ENCODE measurements around the gene ZNF343.

DNA sequence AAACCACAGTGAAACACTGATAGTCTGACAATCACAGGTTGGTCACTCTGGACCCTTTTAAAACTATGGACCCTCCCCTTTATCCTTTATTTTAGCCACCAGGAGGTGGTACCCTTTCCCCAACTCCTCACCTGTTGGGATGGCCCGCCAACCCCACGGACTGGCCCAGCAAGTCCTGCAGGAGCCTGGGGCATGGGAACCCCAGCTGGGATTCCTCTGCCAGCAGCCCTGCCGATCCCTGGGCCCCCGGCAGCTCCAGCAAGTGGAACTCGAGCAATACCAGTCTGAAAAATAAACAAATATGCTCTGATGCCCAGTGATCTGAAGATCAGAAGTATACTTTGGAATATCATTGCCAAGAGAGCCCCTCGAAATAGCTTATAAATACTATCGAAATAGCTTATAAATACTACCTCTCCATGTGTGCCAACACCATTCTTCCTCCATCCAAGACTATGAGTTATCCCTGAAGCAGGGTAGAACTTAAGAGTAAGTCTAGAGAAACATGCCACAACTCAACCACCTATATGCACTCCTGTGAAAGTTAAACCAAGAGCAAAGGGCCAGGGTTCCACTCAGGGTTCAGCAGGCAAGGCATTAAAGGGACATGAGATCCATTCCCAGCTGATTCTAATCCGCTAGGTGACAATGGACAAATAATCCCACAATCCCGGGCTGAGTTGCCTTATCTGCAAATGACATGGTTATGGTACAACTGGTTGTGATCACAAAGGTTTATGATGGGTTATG, 44.9 kb downstream of the ZNF343 start:
- TF ChIP-seq, protein P1, sequence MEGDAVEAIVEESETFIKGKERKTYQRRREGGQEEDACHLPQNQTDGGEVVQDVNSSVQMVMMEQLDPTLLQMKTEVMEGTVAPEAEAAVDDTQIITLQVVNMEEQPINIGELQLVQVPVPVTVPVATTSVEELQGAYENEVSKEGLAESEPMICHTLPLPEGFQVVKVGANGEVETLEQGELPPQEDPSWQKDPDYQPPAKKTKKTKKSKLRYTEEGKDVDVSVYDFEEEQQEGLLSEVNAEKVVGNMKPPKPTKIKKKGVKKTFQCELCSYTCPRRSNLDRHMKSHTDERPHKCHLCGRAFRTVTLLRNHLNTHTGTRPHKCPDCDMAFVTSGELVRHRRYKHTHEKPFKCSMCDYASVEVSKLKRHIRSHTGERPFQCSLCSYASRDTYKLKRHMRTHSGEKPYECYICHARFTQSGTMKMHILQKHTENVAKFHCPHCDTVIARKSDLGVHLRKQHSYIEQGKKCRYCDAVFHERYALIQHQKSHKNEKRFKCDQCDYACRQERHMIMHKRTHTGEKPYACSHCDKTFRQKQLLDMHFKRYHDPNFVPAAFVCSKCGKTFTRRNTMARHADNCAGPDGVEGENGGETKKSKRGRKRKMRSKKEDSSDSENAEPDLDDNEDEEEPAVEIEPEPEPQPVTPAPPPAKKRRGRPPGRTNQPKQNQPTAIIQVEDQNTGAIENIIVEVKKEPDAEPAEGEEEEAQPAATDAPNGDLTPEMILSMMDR (IDR thresholded peaks at IDR 0.05; ENCODE audit: low read depth, low read length): no peak
- TF ChIP-seq MYC (IDR thresholded peaks at IDR 0.05; ENCODE audit: low read depth, low read length) (no peak), POLR2A (IDR thresholded peaks at IDR 0.05; ENCODE audit: extremely low read depth, insufficient read length) (no peak)

Measured in NB4 (cell line).